ENCODE measurements around the gene TIMM22.

TIMM22 gene

DNA sequence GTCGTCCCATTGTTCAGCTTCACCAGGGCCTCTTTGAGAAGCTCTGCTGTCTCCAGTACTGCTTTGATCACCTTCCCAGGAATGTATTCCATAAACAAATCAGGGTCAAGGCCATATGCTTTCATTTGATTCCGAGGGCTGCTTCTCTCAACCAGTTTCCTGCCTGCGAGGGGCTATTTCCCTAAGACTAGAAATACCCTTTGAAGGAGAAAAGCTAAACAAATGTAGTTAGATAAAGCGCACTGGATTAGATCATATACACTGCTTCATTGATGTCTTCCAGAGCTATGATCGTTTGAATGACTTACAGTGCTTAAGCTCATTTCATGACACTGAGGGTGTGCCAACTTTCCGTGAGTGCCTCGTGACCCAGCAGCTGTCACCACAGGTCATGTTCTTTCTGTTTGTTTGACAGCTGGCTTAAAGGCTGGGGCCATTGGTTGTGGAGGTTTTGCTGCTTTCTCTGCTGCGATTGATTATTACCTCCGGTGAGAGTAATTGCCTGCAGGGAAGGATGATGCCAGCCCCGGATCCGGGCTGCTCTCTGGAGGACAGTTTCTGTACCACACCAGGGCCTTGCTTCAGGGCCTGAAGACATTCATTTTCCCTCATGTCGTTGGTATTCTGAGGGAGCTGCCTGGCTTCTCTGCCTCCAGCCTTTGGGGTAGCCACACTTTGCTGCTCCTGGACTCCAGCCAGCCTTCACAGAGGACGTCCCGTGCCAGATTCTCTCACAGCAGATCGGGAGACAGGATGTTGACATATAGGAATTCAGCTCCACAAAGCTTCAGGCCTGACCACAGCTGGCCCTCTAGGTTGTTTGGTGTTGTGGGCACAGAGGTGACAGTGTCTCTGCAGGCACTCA is 3.9 kb downstream of the TIMM22 start:
- no peak overlapping the region for H3K4me3 ChIP-seq (ENCODE audit: insufficient read depth, low read depth, low read length, poor library complexity, severe bottlenecking)
- DNase-seq, result no peak
- H3K9me3 ChIP-seq (ENCODE audit: control insufficient read depth, low read length), result no peaks in the 10 kb centered on the region
- peaks cover 6% of the 10 kb centered on the region for H3K4me1 ChIP-seq (ENCODE audit: control insufficient read depth, insufficient read depth, low read length, poor library complexity, severe bottlenecking)
- H3K36me3 ChIP-seq (ENCODE audit: control insufficient read depth, insufficient read depth, low read length), result peaks cover 48% of the 10 kb centered on the region
- no peaks in the 10 kb centered on the region for H3K27me3 ChIP-seq (replicated peaks; ENCODE audit: control insufficient read depth, insufficient read depth, low read length, poor library complexity, severe bottlenecking)
- no peak overlapping the region for H3K27ac ChIP-seq (ENCODE audit: insufficient read depth, low read length, poor library complexity, severe bottlenecking)

DNA sequence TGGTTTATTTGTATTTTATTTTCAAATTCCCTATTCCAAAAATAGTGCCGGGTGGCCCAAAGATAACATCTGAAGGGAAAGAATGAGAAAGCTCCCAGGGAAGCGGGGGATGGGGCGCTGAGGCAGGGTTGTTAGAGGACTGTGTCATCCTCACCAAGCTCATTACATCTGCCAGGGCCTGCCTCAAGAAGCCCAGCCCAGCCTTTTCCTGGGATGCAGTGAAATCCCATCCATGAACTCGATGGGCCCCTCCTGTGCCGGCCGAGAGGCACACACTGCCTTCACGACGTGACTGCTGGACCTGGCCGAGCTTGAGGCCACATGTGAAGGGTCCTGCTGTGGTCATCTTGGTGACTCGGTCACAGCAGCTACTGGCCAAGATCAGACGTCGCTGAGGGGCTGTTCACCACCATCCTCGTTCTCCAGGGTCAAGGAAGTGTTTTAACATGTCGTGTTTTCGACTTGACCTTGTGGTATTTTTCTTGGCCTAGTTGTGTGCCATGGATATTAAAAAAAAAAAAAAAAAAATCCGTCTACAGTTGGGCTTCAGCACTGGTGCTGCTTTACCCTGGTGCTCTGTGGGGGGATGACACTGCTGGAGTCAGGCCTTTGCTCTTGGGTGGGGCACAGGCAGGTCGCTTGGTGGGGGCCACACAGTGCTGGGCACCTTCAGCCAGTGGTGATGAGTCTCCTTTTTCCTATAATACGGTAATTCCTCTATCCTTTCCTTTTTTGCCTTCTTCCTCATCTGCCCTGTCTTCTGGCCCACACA is 4.9 kb downstream of the TIMM22 start:
- DNase-seq, result no peak
- no peak overlapping the region for H3K27ac ChIP-seq (ENCODE audit: insufficient read depth, low read length, poor library complexity, severe bottlenecking)
- H3K9me3 ChIP-seq (ENCODE audit: control insufficient read depth, low read length), result no peaks in the 10 kb centered on the region
- peaks cover 54% of the 10 kb centered on the region for H3K36me3 ChIP-seq (ENCODE audit: control insufficient read depth, insufficient read depth, low read length)
- H3K4me3 ChIP-seq (ENCODE audit: insufficient read depth, low read depth, low read length, poor library complexity, severe bottlenecking), result no peak overlapping the region
- H3K4me1 ChIP-seq (ENCODE audit: control insufficient read depth, insufficient read depth, low read length, poor library complexity, severe bottlenecking), result peaks cover 6% of the 10 kb centered on the region
- no peaks in the 10 kb centered on the region for H3K27me3 ChIP-seq (replicated peaks; ENCODE audit: control insufficient read depth, insufficient read depth, low read length, poor library complexity, severe bottlenecking)

GRCh38 chr17:1002412-1002753 is 5.5 kb downstream of the TIMM22 start:
- Histone ChIP-seq H3K4me1 (ENCODE audit: control insufficient read depth, insufficient read depth, low read length, poor library complexity, severe bottlenecking) (peaks cover 6% of the 10 kb centered on the region), H3K27ac (ENCODE audit: insufficient read depth, low read length, poor library complexity, severe bottlenecking) (no peak overlapping the region), H3K27me3 (replicated peaks; ENCODE audit: control insufficient read depth, insufficient read depth, low read length, poor library complexity, severe bottlenecking) (no peaks in the 10 kb centered on the region), H3K4me3 (ENCODE audit: insufficient read depth, low read depth, low read length, poor library complexity, severe bottlenecking) (no peak overlapping the region), H3K36me3 (ENCODE audit: control insufficient read depth, insufficient read depth, low read length) (peaks cover 58% of the 10 kb centered on the region), H3K9me3 (ENCODE audit: control insufficient read depth, low read length) (no peaks in the 10 kb centered on the region)
- DNase-seq, result no peak

DNA sequence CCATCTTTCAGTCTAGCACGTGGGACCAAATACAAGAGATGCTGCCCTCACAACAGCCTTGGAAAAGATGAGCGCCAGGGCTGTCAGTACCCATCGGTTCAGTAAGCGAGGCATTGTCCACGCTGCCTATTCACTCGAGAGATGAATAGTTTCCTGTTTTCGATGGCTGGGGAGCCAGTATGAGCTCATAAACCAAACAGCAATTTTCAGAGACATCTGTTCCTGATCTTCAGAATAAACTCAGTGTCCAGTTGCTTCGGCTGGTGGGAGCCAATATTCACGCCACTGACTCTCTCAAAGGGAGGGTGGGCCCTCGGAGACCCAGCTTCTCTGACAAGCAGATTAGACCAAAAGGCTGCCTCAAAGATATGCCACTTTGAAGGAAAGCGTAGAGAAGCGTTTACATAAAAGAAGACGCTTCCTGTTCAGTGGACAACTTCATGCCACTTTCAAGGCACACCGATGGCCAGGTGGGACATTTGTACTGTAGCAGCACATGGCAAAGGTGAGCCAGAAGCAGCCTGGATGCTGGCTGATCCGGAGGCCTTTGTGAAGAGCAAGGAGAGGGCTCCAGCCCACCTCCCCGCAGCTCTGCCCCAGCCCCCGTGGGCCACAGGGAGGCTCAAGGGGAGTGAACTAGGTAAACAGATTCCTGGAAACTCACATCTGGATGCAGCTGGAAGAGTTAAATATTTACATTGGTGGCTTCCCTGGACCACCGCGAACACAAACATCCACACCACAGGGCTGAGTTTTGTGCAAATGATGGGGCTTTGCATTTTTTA is 6.0 kb downstream of the TIMM22 start:
- Histone ChIP-seq H3K4me1 (ENCODE audit: control insufficient read depth, insufficient read depth, low read length, poor library complexity, severe bottlenecking) (peaks cover 2% of the 10 kb centered on the region), H3K9me3 (ENCODE audit: control insufficient read depth, low read length) (no peaks in the 10 kb centered on the region), H3K27me3 (replicated peaks; ENCODE audit: control insufficient read depth, insufficient read depth, low read length, poor library complexity, severe bottlenecking) (no peaks in the 10 kb centered on the region), H3K36me3 (ENCODE audit: control insufficient read depth, insufficient read depth, low read length) (peaks cover 64% of the 10 kb centered on the region), H3K27ac (ENCODE audit: insufficient read depth, low read length, poor library complexity, severe bottlenecking) (no peak overlapping the region), H3K4me3 (ENCODE audit: insufficient read depth, low read depth, low read length, poor library complexity, severe bottlenecking) (no peak overlapping the region)
- DNase-seq, result no peak

GRCh38 chr17:1003633-1003971 is 6.7 kb downstream of the TIMM22 start:
- H3K9me3 ChIP-seq (ENCODE audit: control insufficient read depth, low read length), result no peaks in the 10 kb centered on the region
- no peaks in the 10 kb centered on the region for H3K27me3 ChIP-seq (replicated peaks; ENCODE audit: control insufficient read depth, insufficient read depth, low read length, poor library complexity, severe bottlenecking)
- no peak overlapping the region for H3K4me3 ChIP-seq (ENCODE audit: insufficient read depth, low read depth, low read length, poor library complexity, severe bottlenecking)
- no peaks in the 10 kb centered on the region for H3K4me1 ChIP-seq (ENCODE audit: control insufficient read depth, insufficient read depth, low read length, poor library complexity, severe bottlenecking)
- no peak for DNase-seq
- no peak overlapping the region for H3K27ac ChIP-seq (ENCODE audit: insufficient read depth, low read length, poor library complexity, severe bottlenecking)
- peaks cover 70% of the 10 kb centered on the region for H3K36me3 ChIP-seq (ENCODE audit: control insufficient read depth, insufficient read depth, low read length)

DNA sequence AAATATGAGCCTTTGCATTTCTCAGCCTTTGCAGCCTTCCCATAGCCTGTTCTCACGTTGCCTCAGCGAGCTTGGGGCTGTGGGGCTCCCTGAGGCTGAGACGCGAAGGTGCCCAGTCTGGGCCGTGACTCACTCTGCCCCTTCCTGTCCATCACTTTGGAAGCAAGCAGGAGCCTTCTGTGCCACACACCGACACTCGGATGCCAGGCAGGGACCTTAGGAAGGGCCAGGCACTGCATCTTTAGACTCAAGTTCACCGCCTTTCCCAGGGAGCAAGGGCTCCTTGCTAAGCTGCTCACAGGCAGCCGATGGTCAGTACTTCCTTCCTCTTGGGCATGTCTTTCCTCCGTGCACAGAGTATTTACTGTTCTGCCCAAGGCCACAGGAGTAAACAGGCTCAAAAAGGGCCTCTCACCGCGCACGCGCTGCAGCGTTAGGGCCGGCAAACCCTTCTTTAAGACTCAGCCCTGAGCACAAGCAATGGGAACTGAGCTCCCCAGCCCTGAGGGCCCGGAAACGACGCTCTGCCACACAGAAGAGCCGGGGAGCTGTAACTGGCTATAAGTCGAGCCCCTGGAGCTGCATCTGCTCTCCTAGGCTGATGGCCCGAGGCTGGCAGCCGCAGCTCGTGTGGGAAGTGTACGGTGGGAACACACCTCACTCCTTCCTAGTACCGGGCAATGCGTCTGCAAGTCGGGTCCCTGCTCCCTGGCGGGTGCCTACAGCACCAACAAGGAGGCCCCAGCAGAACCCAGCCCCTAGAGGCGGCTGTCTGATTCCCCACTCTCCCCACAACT is 7.2 kb downstream of the TIMM22 start:
- DNase-seq, result no peak
- Histone ChIP-seq H3K36me3 (ENCODE audit: control insufficient read depth, insufficient read depth, low read length) (peaks cover 76% of the 10 kb centered on the region), H3K9me3 (ENCODE audit: control insufficient read depth, low read length) (no peaks in the 10 kb centered on the region), H3K27ac (ENCODE audit: insufficient read depth, low read length, poor library complexity, severe bottlenecking) (no peak overlapping the region), H3K27me3 (replicated peaks; ENCODE audit: control insufficient read depth, insufficient read depth, low read length, poor library complexity, severe bottlenecking) (no peaks in the 10 kb centered on the region), H3K4me3 (ENCODE audit: insufficient read depth, low read depth, low read length, poor library complexity, severe bottlenecking) (no peak overlapping the region), H3K4me1 (ENCODE audit: control insufficient read depth, insufficient read depth, low read length, poor library complexity, severe bottlenecking) (no peaks in the 10 kb centered on the region)

DNA sequence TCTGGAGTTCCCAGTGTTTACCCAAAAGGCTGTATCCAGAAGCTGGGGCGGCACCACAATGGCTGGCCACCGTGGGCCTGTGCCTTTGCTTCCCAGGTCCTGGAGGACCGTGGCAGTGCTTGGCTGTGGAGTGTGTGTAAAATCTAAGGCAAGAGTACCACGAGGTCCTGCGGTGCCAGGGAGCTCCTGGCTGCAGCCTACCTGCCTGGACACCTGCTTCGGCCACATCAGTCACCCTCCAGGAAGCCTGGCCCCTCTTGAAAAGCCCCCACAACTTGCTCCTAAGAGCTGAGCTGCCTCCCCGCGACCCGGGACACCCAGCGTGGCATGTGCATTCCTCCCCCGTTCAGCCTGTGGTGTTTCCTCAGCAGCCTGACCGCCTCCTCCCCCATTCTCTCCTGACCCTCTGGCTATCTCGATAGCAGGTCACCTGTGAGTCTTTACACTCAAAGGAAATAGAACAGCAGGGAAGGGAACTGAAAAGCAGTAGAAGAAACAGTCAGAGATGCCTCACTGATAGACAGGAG is 7.9 kb downstream of the TIMM22 start:
- Histone ChIP-seq H3K36me3 (ENCODE audit: control insufficient read depth, insufficient read depth, low read length) (peaks cover 82% of the 10 kb centered on the region), H3K4me3 (ENCODE audit: insufficient read depth, low read depth, low read length, poor library complexity, severe bottlenecking) (no peak overlapping the region), H3K9me3 (ENCODE audit: control insufficient read depth, low read length) (no peaks in the 10 kb centered on the region), H3K27ac (ENCODE audit: insufficient read depth, low read length, poor library complexity, severe bottlenecking) (no peak overlapping the region), H3K4me1 (ENCODE audit: control insufficient read depth, insufficient read depth, low read length, poor library complexity, severe bottlenecking) (no peaks in the 10 kb centered on the region), H3K27me3 (replicated peaks; ENCODE audit: control insufficient read depth, insufficient read depth, low read length, poor library complexity, severe bottlenecking) (no peaks in the 10 kb centered on the region)
- no peak for DNase-seq

GRCh38 chr17:1005361-1005946 is 8.5 kb downstream of the TIMM22 start:
- H3K36me3 ChIP-seq (ENCODE audit: control insufficient read depth, insufficient read depth, low read length), result peaks cover 82% of the 10 kb centered on the region
- peak overlapping the region; percentile 7 for H3K27ac ChIP-seq (ENCODE audit: insufficient read depth, low read length, poor library complexity, severe bottlenecking)
- H3K4me3 ChIP-seq (ENCODE audit: insufficient read depth, low read depth, low read length, poor library complexity, severe bottlenecking), result no peak overlapping the region
- no peaks in the 10 kb centered on the region for H3K4me1 ChIP-seq (ENCODE audit: control insufficient read depth, insufficient read depth, low read length, poor library complexity, severe bottlenecking)
- H3K27me3 ChIP-seq (replicated peaks; ENCODE audit: control insufficient read depth, insufficient read depth, low read length, poor library complexity, severe bottlenecking), result no peaks in the 10 kb centered on the region
- no peaks in the 10 kb centered on the region for H3K9me3 ChIP-seq (ENCODE audit: control insufficient read depth, low read length)
- DNase-seq, result no peak

DNA sequence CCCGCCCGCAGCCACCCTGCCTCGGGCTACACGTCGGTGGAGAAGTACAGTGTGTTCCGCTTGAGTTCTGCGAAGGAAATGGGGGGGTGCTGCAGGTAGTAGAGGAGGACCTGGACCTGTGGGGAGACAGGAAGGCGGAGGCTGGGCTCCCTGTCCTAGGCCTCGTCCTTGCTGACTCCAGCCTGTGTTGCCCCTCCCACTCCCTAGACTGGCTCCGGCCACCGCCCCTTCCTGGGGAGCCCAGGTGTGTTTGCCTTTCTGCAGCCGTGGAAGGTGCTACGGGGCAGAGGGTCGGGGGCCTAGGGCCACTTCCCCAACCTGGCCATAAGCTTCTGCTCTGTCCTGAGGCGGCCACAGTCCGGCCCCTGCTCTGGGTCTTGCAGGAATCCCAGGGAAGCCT is 9.1 kb downstream of the TIMM22 start:
- H3K36me3 ChIP-seq (ENCODE audit: control insufficient read depth, insufficient read depth, low read length), result peaks cover 83% of the 10 kb centered on the region
- no peaks in the 10 kb centered on the region for H3K27me3 ChIP-seq (replicated peaks; ENCODE audit: control insufficient read depth, insufficient read depth, low read length, poor library complexity, severe bottlenecking)
- H3K27ac ChIP-seq (ENCODE audit: insufficient read depth, low read length, poor library complexity, severe bottlenecking), result no peak overlapping the region
- H3K4me1 ChIP-seq (ENCODE audit: control insufficient read depth, insufficient read depth, low read length, poor library complexity, severe bottlenecking), result no peaks in the 10 kb centered on the region
- H3K9me3 ChIP-seq (ENCODE audit: control insufficient read depth, low read length), result no peaks in the 10 kb centered on the region
- DNase-seq, result no peak
- no peak overlapping the region for H3K4me3 ChIP-seq (ENCODE audit: insufficient read depth, low read depth, low read length, poor library complexity, severe bottlenecking)
